ENCODE data around the gene ACSL3.

DNA sequence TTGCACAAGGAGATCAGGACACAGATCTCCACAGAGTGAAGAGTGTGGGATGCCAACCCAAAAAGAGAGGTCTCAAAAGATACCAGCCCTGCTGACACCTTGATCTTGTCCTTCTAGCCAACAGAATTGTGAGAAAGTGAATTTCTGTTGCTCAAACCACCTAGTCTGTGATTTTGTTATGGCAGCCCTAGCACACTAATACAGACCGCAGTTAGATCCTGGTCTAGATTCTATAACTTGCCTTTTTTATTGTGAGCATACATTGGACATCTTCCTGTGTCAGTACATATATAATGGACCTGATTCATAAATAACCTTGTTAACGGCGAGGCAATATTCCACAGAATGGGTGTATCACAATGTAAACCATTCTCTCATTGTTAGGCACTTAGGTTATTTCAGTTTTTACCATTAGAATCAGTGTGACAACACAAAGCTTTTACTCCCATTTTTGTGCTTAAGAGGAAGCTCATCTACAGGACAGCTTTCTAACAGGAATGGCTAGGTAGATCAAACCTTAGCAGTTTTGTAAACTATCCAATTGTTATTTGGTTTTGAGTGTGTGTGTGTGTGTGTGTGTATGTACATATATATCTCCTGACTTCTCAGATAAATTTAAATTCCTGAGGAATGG is 89.0 kb downstream of the ACSL3 start:
- TF ChIP-seq, protein P1, sequence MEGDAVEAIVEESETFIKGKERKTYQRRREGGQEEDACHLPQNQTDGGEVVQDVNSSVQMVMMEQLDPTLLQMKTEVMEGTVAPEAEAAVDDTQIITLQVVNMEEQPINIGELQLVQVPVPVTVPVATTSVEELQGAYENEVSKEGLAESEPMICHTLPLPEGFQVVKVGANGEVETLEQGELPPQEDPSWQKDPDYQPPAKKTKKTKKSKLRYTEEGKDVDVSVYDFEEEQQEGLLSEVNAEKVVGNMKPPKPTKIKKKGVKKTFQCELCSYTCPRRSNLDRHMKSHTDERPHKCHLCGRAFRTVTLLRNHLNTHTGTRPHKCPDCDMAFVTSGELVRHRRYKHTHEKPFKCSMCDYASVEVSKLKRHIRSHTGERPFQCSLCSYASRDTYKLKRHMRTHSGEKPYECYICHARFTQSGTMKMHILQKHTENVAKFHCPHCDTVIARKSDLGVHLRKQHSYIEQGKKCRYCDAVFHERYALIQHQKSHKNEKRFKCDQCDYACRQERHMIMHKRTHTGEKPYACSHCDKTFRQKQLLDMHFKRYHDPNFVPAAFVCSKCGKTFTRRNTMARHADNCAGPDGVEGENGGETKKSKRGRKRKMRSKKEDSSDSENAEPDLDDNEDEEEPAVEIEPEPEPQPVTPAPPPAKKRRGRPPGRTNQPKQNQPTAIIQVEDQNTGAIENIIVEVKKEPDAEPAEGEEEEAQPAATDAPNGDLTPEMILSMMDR (IDR thresholded peaks at IDR 0.05) = no peak
- TF ChIP-seq POLR2A (IDR thresholded peaks at IDR 0.05) = no peak

All from testis (tissue), 2 donors.